ENCODE measurements around the gene VSX1.

VSX1 gene

GRCh38 chr20:25064561-25065071 lies 17.3 kb downstream of the VSX1 start:
- no peak for DNase-seq

DNA sequence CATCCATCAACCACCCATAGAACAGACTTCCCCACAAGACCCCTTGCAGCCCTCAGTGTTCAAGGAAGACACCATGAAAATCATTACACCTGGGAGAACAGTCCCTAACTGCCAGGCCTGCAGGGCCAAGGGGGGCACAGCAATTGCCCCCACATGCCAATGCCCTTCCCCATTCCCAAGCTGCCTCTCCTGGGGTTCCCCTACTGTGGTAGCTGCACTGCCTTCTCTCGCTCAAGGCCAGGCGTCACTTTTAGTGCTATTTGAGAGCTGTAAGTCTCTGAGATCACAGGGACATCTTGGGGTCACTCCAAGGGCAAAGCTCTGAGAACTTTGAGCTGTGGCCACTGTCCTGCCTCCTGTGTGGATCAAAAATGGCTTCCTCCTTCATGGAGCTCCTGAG lies 18.0 kb downstream of the VSX1 start:
- DNase-seq, result no peak

GRCh38 chr20:25063546-25063945 lies 18.4 kb downstream of the VSX1 start:
- DNase-seq, result no peak

- no peak for DNase-seq
Measured at GRCh38 chr20:25062841-25063240, 19.1 kb downstream of the VSX1 start.

DNA sequence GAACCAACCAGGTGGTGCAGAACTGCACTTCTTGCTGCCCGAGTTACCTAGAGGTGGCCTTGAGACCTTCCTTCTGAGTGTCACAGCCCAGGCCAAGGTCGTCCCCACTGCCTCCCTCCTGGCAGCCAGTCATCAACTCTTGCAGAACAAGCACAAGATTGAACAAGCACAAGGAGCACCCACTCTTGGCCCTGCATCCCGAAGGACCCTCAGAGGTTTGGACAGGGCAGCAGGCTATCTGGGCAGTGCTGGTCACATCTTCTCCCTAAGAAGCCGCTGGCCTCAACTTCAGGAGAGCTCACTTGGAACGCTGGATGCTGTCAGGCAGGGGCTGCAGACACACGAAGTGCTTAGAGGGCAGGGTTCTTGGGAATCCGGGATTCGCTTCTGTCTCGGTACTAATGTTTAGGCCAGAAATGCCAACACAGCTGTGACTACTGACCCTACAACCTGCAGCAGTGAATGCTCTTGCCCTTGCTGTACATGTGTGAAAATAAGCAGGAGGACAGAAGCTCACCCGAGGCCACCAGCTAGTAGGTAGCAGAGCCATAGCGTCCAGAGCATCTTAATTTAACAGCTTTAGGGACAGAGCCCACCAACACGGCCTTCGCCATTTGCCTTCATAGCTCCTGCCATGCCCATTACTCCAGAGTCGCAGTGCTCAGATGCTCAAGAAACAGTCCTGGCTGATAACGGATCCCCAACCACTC lies 20.0 kb downstream of the VSX1 start:
- DNase-seq, result no peak

- DNase-seq, result no peak
Measured at GRCh38 chr20:25061103-25061799, 20.7 kb downstream of the VSX1 start.

DNA sequence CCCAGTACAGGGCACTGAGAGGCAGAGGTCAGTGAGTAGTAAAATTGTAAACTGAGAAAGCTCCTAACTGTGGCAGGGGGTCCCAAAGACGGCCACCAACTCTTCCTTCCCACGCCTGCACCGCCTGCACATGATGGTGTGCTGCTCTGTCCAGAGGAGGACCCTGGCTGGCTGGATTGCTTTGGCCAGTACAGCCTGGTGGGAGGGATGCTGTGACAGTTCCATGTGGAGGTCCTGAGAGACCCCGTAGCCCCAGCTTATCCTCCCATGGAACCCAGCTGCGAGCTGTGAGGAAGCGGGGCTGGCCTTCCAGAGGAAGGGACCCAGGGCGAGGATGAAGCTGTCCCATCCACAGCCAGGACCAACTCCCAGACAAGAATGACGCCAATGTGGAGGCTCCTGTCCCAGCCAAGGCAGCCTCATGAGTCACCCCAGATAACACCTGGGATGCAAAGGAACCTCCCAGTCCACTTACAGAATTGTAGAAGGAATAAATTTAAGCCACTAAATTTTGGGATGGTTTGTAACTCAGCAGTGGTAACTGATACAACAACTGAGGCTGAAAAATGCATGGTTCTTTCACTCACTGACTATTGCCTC lies 22.0 kb downstream of the VSX1 start:
- no peak for DNase-seq

- DNase-seq, result no peak
Measured at GRCh38 chr20:25058847-25059810, 22.8 kb downstream of the VSX1 start.

DNA sequence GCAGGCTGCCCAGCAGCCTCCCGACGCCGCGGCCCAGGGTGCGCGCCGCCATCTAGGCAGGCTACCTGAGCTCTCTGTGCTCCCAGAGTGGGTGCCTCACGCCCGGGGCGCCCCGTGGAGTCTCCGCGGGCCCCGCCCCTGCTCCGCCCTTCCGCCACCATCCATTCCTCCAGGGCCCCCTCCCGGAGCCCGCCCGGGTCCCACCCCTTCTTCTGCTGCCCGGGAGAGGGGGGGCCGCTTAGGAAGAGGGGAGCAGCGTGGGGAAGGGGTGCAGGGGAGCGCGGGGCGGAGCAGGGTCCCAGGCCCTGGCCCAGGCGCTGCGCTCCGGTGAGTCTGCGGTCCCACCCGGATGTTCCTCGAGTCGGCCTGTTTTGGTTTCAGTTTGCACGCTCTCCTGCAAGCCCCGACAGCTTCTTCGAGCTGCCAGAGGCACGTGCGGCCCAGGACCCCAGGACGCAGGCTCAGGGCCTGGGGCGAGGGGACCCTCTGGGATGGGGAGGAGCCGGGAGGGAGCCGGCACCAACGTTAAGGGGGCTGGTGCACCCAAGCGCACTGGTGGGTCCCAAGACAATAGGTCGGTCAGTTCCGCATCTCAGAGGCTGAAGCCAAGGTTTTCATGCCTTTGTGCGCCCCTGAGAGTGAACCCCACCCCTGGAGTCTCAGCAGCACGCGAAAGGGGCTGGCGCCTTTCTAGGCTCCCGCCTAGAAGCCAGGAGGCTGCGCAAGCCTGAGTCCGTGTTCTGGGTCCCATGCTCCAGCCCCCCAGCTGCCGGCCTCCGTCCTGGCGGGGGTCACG lies 23.7 kb downstream of the VSX1 start, which contains the start of gene ACSS1:
Gene ACSS1 (minus strand): TSS at position 89 of the 796 bp plus-strand sequence. CDS start 37 bp downstream, at position 52.
- peak; percentile 62 for DNase-seq

DNA sequence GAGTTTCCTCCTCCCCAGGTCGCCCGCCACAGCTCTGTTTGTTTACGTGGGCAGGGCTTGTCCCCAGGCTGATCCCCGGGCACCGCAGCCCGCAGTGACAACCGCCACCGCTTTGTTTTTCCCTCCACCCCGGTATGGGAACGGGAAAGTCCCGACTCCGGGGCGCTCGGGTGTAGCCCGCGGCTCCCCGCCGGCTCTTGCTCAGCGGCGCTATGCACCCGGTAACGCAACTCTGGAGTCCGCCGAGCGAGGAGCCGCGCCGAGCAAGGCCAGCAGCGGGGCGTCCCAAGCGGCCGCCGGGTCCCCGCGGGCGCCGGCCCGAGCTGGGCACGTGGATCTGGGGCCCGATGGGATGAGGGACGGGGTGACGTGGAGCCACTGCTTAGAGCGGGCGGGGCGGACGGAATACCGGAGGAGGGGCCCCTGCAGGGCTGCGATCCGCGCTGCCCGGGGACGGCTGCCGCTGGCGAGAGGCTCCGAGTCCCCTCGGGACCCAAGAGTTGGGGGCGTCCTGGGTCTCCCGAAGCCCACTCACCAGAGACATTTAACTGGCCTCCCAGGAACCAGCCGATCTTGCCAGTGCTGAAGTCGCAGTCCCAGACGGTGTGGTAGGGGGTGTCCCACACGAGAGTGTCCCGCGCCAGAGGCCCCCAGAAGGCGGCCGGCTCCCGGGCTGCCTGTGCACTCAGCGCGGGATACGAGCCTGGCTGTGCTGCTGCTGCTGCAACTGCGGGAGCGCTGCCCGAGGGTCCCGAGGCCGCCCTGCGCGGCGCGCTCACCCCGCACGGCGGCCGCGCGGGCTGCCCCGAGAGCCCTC lies 24.5 kb downstream of the VSX1 start:
- peak; percentile 37 for DNase-seq

DNA sequence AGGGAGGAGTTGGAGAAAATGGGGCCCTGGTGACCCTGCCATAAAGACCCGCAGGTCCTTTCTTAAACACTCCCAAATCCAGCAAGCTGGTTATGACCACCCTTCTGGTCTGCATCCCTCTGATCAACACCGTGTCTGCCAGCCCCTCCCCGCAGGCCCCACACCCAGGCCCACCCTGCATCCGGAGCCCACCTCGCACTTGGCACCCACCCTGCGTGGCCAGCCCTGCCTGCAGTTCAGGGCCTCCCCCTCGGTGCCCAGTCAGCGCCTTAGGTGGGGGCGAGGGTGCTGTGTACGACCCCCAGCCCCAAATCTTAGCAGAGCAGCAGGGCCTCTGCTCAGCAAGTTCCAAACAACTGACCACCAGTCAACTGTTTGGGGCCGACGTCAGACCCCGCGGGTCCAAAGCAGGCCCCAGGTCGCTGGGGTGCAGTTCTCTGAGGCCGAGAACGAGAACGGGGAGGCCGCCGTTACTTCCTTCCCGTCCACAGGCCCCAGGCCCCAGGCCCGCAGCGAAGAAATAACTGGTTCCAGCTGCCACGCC lies 25.2 kb downstream of the VSX1 start:
- DNase-seq, result no peak

- DNase-seq, result no peak
Measured at GRCh38 chr20:25055711-25056495, 26.0 kb downstream of the VSX1 start.

DNA sequence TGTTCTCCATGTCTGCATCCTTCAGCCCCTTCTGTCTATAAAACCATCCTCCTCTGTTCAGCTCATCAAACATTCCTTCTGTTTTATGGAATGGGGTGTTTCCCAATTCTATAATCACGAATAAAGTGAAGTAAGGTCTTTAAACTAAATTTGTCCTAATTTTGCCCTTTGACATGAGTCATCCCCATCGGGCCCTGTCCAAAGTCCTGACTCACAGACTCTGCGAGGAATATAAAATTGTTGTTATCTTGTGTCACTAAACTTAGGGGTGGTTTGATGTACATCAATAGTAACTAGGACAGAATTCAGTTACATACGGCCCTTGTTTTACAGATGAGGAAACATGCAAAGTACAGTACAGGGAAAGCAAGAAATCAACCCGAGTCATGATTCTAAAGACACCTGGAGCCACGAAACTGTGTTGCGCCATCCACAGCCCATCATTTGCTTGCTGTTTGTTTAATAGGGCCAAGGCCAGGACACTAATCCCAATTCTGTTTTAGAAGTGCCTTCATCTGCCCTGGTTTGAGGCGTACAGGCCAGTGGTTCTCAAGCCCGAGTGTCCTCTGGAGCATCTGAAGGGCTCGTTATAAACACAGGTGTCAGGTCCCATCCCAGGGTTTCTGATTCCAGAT lies 26.8 kb downstream of the VSX1 start:
- DNase-seq, result no peak

DNA sequence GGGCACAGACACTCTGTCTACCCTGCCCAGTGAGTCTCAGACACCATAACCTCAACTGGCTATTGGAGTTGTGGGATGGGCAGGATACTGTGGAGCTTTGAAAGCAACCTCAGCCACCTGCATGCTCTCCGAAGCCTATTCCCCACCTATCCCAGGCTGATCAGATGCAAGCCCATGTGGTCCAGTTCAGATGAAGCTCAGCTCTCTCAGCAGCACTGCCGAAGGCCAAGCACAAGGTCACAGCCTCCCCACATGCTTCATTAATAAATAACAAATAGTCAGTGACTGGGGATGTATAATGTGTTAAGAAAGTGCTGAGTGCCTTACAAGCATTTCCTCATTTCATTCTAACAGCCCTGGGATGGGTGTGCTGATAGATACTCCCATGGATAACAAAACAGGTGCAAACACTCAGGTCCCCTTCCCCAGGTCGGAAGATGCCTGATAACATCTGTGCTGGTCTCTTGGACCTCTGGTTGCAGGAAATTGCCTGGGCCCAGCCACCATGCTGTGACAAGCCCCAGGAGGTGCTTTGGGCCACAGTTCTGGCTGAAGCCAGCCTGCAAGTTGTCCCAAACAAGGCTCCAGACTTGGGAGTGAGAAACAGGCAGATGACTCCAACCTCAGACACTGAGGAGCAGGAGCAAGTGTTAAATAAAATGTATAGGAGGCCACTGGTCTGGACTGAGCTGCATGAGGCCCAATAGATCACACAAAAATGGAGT lies 27.7 kb downstream of the VSX1 start:
- no peak for DNase-seq

DNA sequence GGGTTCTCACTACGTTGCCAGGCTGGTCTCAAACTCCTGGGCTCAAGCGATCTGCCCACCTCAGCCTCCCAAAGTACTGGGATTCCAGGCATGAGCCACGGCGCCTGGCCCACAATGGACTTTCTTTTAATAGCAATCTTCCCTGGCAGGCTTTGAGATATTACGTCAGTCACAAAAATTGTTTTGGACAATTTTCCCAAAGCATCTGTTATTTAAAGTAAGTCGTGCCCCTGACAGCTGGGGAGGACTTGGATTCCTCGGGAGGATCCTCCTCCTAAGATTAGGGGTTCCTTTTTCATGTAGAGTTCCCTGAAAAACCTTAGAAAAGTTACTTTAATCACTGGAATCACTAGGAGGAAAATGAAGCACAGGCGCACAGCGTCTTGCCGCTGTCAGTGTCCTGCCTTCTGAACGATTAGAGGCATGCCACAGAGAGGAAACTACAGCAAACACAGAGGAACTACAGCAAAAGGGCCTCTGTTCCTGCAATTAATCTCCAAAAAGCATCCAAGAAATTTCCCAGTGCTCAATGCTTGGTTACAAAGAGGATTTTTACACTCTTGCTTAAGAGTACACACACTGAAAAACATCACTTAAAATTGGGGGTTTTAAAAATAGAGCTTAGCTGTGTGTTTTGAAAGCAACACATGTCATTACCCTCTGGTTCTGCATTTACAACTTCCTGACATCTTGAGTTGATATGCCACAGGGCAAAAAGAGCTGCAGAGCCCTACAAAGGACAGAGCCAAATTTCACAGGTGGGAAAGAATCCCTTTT lies 28.5 kb downstream of the VSX1 start:
- peak; percentile 11 for DNase-seq

- DNase-seq, result no peak
Measured at GRCh38 chr20:25052255-25053194, 29.4 kb downstream of the VSX1 start.

Measured in KG1 (cell line).